Measurements from ENCODE around the gene CHRNA3.

The CHRNA3 gene

GRCh38 chr15:78629031-78629715 lies 8.4 kb upstream of the CHRNA3 start:
- H3K4me3 ChIP-seq (ENCODE audit: low read depth, low read length): no peak overlapping the region
- no peaks in the 10 kb centered on the region for H3K9me3 ChIP-seq (ENCODE audit: severe bottlenecking)
- no peak for DNase-seq
- H3K27me3 ChIP-seq (ENCODE audit: insufficient read depth, low read depth, severe bottlenecking): no peaks in the 10 kb centered on the region
- H3K36me3 ChIP-seq: peaks cover 83% of the 10 kb centered on the region
- TF ChIP-seq CTCF (IDR thresholded peaks at IDR 0.05; ENCODE audit: low read depth, low read length): no peak
- no peak overlapping the region for H3K27ac ChIP-seq

GRCh38 chr15:78628227-78628626 lies 7.4 kb upstream of the CHRNA3 start:
- Histone ChIP-seq H3K4me3 (ENCODE audit: low read depth, low read length) (no peak overlapping the region), H3K9me3 (ENCODE audit: severe bottlenecking) (no peaks in the 10 kb centered on the region), H3K27ac (peak overlapping the region; percentile 8), H3K27me3 (ENCODE audit: insufficient read depth, low read depth, severe bottlenecking) (no peaks in the 10 kb centered on the region), H3K36me3 (peaks cover 82% of the 10 kb centered on the region)
- DNase-seq: no peak
- TF ChIP-seq CTCF (IDR thresholded peaks at IDR 0.05; ENCODE audit: low read depth, low read length): no peak

- H3K27me3 ChIP-seq (ENCODE audit: insufficient read depth, low read depth, severe bottlenecking): no peaks in the 10 kb centered on the region
- no peak for TF ChIP-seq CTCF (IDR thresholded peaks at IDR 0.05; ENCODE audit: low read depth, low read length)
- H3K36me3 ChIP-seq: peaks cover 79% of the 10 kb centered on the region
- no peak for DNase-seq
- H3K9me3 ChIP-seq (ENCODE audit: severe bottlenecking): no peaks in the 10 kb centered on the region
- peak overlapping the region; percentile 89 for H3K27ac ChIP-seq
- H3K4me3 ChIP-seq (ENCODE audit: low read depth, low read length): no peak overlapping the region
These were observed 6.6 kb upstream of the CHRNA3 start for GRCh38 chr15:78627348-78627747.

- Histone ChIP-seq H3K4me3 (ENCODE audit: low read depth, low read length) (no peak overlapping the region), H3K9me3 (ENCODE audit: severe bottlenecking) (no peaks in the 10 kb centered on the region), H3K36me3 (peaks cover 76% of the 10 kb centered on the region), H3K27me3 (ENCODE audit: insufficient read depth, low read depth, severe bottlenecking) (no peaks in the 10 kb centered on the region), H3K27ac (peak overlapping the region; percentile 89)
- peak; percentile 55 for DNase-seq
- no peak for TF ChIP-seq CTCF (IDR thresholded peaks at IDR 0.05; ENCODE audit: low read depth, low read length)
These were observed 5.7 kb upstream of the CHRNA3 start for GRCh38 chr15:78626381-78626995.

- no peaks in the 10 kb centered on the region for H3K9me3 ChIP-seq (ENCODE audit: severe bottlenecking)
- DNase-seq: peak; percentile 72
- H3K27me3 ChIP-seq (ENCODE audit: insufficient read depth, low read depth, severe bottlenecking): no peaks in the 10 kb centered on the region
- peaks cover 69% of the 10 kb centered on the region for H3K36me3 ChIP-seq
- H3K27ac ChIP-seq: peak overlapping the region; percentile 89
- TF ChIP-seq CTCF (IDR thresholded peaks at IDR 0.05; ENCODE audit: low read depth, low read length): no peak
- no peak overlapping the region for H3K4me3 ChIP-seq (ENCODE audit: low read depth, low read length)
These were observed 4.9 kb upstream of the CHRNA3 start for GRCh38 chr15:78625606-78626280.
